Kidney (tissue), 14 donors: ENCODE measurements around the gene ZCCHC17. TPM values are rescaled to one million over a fixed set of nuclear protein-coding genes. Genes with fewer than 3 reads are reported as not detected.
A peak's percentile ranks its signal among the peaks of the same experiment; 100 is the strongest.

Source experiments
- DNase-seq, 5 donors: peaks; one replicate each; pipeline ENCODE4 v3.0.0-alpha.2; 2013 to 2020
- FAIRE-seq: peaks from 2 replicates; lab custom pipeline; 2012; peaks lifted over from hg19 to GRCh38; lab: Jason Lieb, UNC
- H3K27ac ChIP-seq, 2 donors: one replicate each; pipeline ENCODE4 v1.7.0; 2013; ENCODE audit warnings: low read depth in 2 of 2, low read length in 2 of 2, inconsistent platforms in 1 of 2
- H3K27me3 ChIP-seq: one replicate; pipeline ENCODE4 v1.7.1; 2013; ENCODE audit warnings: low read length, inconsistent platforms; ENCODE audit not compliant: control insufficient read depth, insufficient read depth
- H3K36me3 ChIP-seq, 3 donors: one replicate each; pipeline versions ENCODE4 v1.7.0 to v1.7.1; 2013; ENCODE audit warnings: low read length in 3 of 3, control low read depth in 1 of 3, inconsistent platforms in 1 of 3; ENCODE audit not compliant: insufficient read depth in 3 of 3, control insufficient read depth in 2 of 3
- H3K4me1 ChIP-seq, 3 donors: one replicate each; pipeline versions ENCODE4 v1.7.0 to v1.7.1; 2013; ENCODE audit warnings: low read length in 3 of 3, inconsistent platforms in 1 of 3, low read depth in 1 of 3; ENCODE audit not compliant: control insufficient read depth in 2 of 3, insufficient read depth in 2 of 3
- H3K4me3 ChIP-seq, 3 donors: one replicate each; pipeline versions ENCODE4 v1.7.0 to v1.8.1; 2013; ENCODE audit warnings: low read length in 3 of 3, control low read depth in 1 of 3, inconsistent platforms in 1 of 3
- H3K9ac ChIP-seq, 3 donors: one replicate each; pipeline versions ENCODE4 v1.7.0 to v1.7.1; 2013; ENCODE audit warnings: low read length in 3 of 3, control low read depth in 1 of 3, inconsistent platforms in 1 of 3
- H3K9me3 ChIP-seq, 3 donors: one replicate each; pipeline versions ENCODE4 v1.7.0 to v1.7.1; 2013; ENCODE audit warnings: low read length in 3 of 3, control low read depth in 1 of 3, inconsistent platforms in 1 of 3; ENCODE audit not compliant: control insufficient read depth in 2 of 3, insufficient read depth in 1 of 3
- intact Hi-C: fragments of 100-400 bp; cut with DNase I; formaldehyde crosslinking; loops from one replicate; pipeline ENCODE4 v1.11.1; 2022
- polyA plus RNA-seq: library from polyadenylated mRNA; stranded (reverse); fragments of 350-450 nt; fragmentation: Illumina TruSeq; extraction: RNeasy Lipid Tissue Mini Kit (QIAGEN cat#74804); gene quantifications from one replicate; pipeline ENCODE4 v1.2.3, GENCODE V29; 2014; ENCODE audit warnings: low read depth, low replicate concordance; ENCODE audit not compliant: insufficient read depth
- total RNA-seq: library from RNA; stranded (reverse); fragmentation: NEBNext Ultra II Directional; extraction: Animal tissue kit (Norgen Biotek cat#: 25700); gene quantifications from one replicate; pipeline ENCODE4 v1.2.1, GENCODE V29; 2021
- TF ChIP-seq, protein P1 (sequence below): IDR thresholded peaks from 3 replicates; pipeline ENCODE4 v1.5.1; 2012; ENCODE audit warnings: mild to moderate bottlenecking, moderate library complexity, borderline replicate concordance; ENCODE audit not compliant: insufficient read depth; ENCODE audit errors: extremely low read depth
- donor health status: control.
- donor health status: control.
- donor health status: control.
- donor health status: control.
- donor health status: control.
- donor health status: DM: yes; HTN: yes; CAD: no.
- donor health status: Normal renal cell carcinoma (clear cell type).

ZCCHC17 gene
- total and polyA plus RNA-seq, 2 donors from 2014 or later = 27.5 to 42.0 TPM

DNA sequence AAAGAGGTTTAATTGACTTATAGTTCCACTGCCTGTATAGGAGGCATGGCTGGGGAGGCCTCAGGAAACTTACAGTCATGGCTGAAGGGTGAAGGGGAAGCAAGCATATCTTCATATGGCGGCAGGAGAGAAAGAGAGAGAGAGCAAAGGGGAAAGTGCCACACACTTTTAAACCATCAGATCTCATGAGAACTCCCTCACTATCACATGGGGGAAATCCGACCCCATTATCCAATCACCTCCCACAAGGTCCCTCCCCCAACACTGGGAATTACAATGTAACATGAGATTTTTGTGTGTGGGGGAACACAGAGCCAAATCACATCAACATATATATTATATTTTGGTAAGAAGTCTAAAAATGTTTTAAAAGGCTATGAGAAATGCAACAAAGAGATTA, 48.8 kb downstream of the ZCCHC17 start:
- Histone ChIP-seq H3K27me3 (no peaks in the 10 kb centered on the region), H3K9me3 (no peaks in the 10 kb centered on the region), H3K4me3 (no peak overlapping the region), H3K27ac (no peak overlapping the region), H3K4me1 (peaks cover 0 to 3% (median 0%) of the 10 kb centered on the region in 3 donors), H3K9ac (no peak overlapping the region), H3K36me3 (peaks cover 0 to 12% (median 2%) of the 10 kb centered on the region in 3 donors)
- FAIRE-seq = no peak
- intact Hi-C loops = no loop called here
- TF ChIP-seq, protein P1, sequence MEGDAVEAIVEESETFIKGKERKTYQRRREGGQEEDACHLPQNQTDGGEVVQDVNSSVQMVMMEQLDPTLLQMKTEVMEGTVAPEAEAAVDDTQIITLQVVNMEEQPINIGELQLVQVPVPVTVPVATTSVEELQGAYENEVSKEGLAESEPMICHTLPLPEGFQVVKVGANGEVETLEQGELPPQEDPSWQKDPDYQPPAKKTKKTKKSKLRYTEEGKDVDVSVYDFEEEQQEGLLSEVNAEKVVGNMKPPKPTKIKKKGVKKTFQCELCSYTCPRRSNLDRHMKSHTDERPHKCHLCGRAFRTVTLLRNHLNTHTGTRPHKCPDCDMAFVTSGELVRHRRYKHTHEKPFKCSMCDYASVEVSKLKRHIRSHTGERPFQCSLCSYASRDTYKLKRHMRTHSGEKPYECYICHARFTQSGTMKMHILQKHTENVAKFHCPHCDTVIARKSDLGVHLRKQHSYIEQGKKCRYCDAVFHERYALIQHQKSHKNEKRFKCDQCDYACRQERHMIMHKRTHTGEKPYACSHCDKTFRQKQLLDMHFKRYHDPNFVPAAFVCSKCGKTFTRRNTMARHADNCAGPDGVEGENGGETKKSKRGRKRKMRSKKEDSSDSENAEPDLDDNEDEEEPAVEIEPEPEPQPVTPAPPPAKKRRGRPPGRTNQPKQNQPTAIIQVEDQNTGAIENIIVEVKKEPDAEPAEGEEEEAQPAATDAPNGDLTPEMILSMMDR = no peak
- DNase-seq = peak in 2 of 5 donors; percentile 19 to 23

DNA sequence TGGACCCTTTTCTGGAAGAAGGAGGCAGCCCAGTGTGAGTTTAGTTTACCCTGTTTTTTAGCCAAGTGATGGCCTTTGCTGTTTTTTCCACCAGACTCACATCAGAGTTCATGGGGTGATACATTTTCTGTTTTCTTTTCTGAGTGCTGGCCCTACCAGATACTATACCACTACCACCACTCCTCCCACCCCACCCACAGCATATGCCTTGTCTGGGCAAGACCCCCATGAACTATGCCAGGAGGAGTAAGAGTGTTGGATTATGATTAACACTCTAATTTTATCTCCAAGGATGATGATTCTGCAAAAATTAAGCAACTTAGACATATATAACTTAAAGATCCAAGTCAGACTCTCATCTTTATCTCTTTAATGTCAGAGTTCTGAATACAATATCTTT, 50.0 kb downstream of the ZCCHC17 start:
- Histone ChIP-seq H3K4me3 (no peak overlapping the region), H3K27ac (no peak overlapping the region), H3K36me3 (peaks cover 0 to 12% (median 2%) of the 10 kb centered on the region in 3 donors), H3K27me3 (no peaks in the 10 kb centered on the region), H3K9me3 (no peaks in the 10 kb centered on the region), H3K9ac (no peak overlapping the region), H3K4me1 (peaks cover 0 to 3% (median 0%) of the 10 kb centered on the region in 3 donors)
- intact Hi-C loops = no loop called here
- no peak for DNase-seq
- FAIRE-seq = no peak
- TF ChIP-seq, protein P1 = no peak

GRCh38 chr1:31348449-31348848, 51.6 kb downstream of the ZCCHC17 start:
- Histone ChIP-seq H3K4me1 (peaks cover 0 to 3% (median 0%) of the 10 kb centered on the region in 3 donors), H3K36me3 (peaks cover 0 to 12% (median 4%) of the 10 kb centered on the region in 3 donors), H3K9ac (no peak overlapping the region), H3K4me3 (no peak overlapping the region), H3K27me3 (no peaks in the 10 kb centered on the region), H3K27ac (no peak overlapping the region), H3K9me3 (no peaks in the 10 kb centered on the region)
- no peak for FAIRE-seq
- intact Hi-C loops = no loop called here
- DNase-seq = peak in 2 of 5 donors; percentile 16 to 30
- TF ChIP-seq, protein P1 = no peak

- intact Hi-C loops = no loop called here
- Histone ChIP-seq H3K9ac (no peak overlapping the region), H3K27ac (no peak overlapping the region), H3K27me3 (no peaks in the 10 kb centered on the region), H3K36me3 (peaks cover 0 to 10% (median 4%) of the 10 kb centered on the region in 3 donors), H3K4me3 (no peak overlapping the region), H3K9me3 (no peaks in the 10 kb centered on the region), H3K4me1 (no peaks in the 10 kb centered on the region)
- FAIRE-seq = peak; percentile 78
- TF ChIP-seq, protein P1 = no peak
- no peak for DNase-seq
Measured at GRCh38 chr1:31354283-31354682, 57.5 kb downstream of the ZCCHC17 start.
